CD4-positive, alpha-beta T cell (primary cell): Measurements from ENCODE around the gene CCDC85B. TPM values are rescaled to one million over a fixed set of nuclear protein-coding genes. Genes with fewer than 3 reads are reported as not detected.

Experiments
- ATAC-seq: fragments of 200-7000 bp; cut with Tn5 transposase; one replicate; pipeline ENCODE4 v1.10.0; 2022; ENCODE audit warnings: mild to moderate bottlenecking; ENCODE audit not compliant: poor library complexity
- CTCF ChIA-PET: fragments of 350-600 bp; sonication (Branson Sonifier 250); formaldehyde crosslinking; loops from one replicate; lab custom pipeline; 2021; ENCODE audit warnings: antibody characterized with exemption, inconsistent platforms; lab: Charles Lee
- POLR2A ChIA-PET: fragments of 350-600 bp; sonication (Branson Sonifier 250); formaldehyde crosslinking; loops from one replicate; lab custom pipeline; 2021; ENCODE audit warnings: antibody characterized with exemption, inconsistent platforms; lab: Charles Lee
- DNase-seq, 14 experiments: peaks; one replicate each; pipeline ENCODE4 v3.0.0-alpha.2; 2013 to 2020; ENCODE audit warnings: mixed read lengths in 2 of 14
- H3K27ac ChIP-seq, 2 donors: one replicate each; pipeline versions ENCODE4 v1.5.1 to v1.7.0; 2013; ENCODE audit warnings: low read length in 2 of 2, low read depth in 1 of 2, mild to moderate bottlenecking in 1 of 2
- H3K27me3 ChIP-seq, 2 experiments: 1 replicate in 1 of 2; 2 replicates in 1 of 2; pipeline versions ENCODE4 v1.6.1 to v1.7.0; 2013; ENCODE audit warnings: low read length in 2 of 2, control low read depth in 1 of 2, mild to moderate bottlenecking in 1 of 2, moderate library complexity in 1 of 2; ENCODE audit not compliant: insufficient read depth in 2 of 2, control insufficient read depth in 1 of 2
- H3K36me3 ChIP-seq: one replicate; pipeline ENCODE4 v1.6.1; 2013; ENCODE audit warnings: low read length, control low read depth; ENCODE audit not compliant: insufficient read depth
- H3K4me1 ChIP-seq: one replicate; pipeline ENCODE4 v1.6.1; 2013; ENCODE audit warnings: low read length, control low read depth; ENCODE audit not compliant: insufficient read depth
- H3K4me3 ChIP-seq: one replicate; pipeline ENCODE4 v1.5.1; 2013; ENCODE audit warnings: mild to moderate bottlenecking, low read length, moderate library complexity
- H3K9me3 ChIP-seq, 2 experiments: 1 replicate in 1 of 2; 2 replicates in 1 of 2; pipeline versions ENCODE4 v1.6.1 to v1.7.0; 2013; ENCODE audit warnings: low read length in 2 of 2, mild to moderate bottlenecking in 2 of 2, control low read depth in 1 of 2, moderate library complexity in 1 of 2; ENCODE audit not compliant: control insufficient read depth in 1 of 2, insufficient read depth in 1 of 2
- H3K27ac Mint-ChIP-seq: one replicate; pipeline ENCODE4 v1.8.0; 2020; ENCODE audit warnings: mixed read lengths
- H3K27me3 Mint-ChIP-seq: one replicate; pipeline ENCODE4 v1.8.0; 2021; ENCODE audit warnings: mixed read lengths
- H3K36me3 Mint-ChIP-seq: one replicate; pipeline ENCODE4 v1.8.0; 2021; ENCODE audit warnings: low read depth, mixed read lengths
- H3K4me1 Mint-ChIP-seq: one replicate; pipeline ENCODE4 v1.8.0; 2021; ENCODE audit warnings: low read depth, mixed read lengths
- H3K4me3 Mint-ChIP-seq: one replicate; pipeline ENCODE4 v1.8.0; 2020; ENCODE audit warnings: mild to moderate bottlenecking, mixed read lengths
- H3K9me3 Mint-ChIP-seq: one replicate; pipeline ENCODE4 v1.8.0; 2020; ENCODE audit warnings: mixed read lengths
- CTCF ChIP-seq: fragments of 200-600 bp; IDR thresholded peaks from one replicate; pipeline ENCODE4 v1.8.0; 2022; ENCODE audit warnings: antibody characterized with exemption, mild to moderate bottlenecking
- intact Hi-C, 2 experiments: fragments of 100-400 bp; cut with DNase I in 1 of 2; cut with micrococcal nuclease in 1 of 2; formaldehyde crosslinking; loops; one replicate each; pipeline versions ENCODE4 v1.15.1 to v1.9.0; 2023 to 2025; cut with DNase I, micrococcal nuclease
- total RNA-seq, 174 experiments: library from RNA in 2 of 174; stranded (reverse) in 2 of 174; gene quantifications; one replicate each; pipeline ENCODE4 v1.2.3 and lab custom pipeline; 2021 to 2026

The CCDC85B gene
- total RNA-seq, 2 experiments from 2014 or later, result 23.1 to 25.8 TPM

- no peaks in the 10 kb centered on the region for H3K9me3 Mint-ChIP-seq
- H3K4me1 Mint-ChIP-seq, result peaks cover 16% of the 10 kb centered on the region
- ChIA-PET POLR2A (interaction anchor here (0.9 to 7.1 kb wide), 4 partner anchors 10 to 29 kb away, joined by 3 to 137 read pairs (median 4); partner anchors contain the start of genes CFL1, FIBP and MUS81), CTCF (interaction anchor here (1.0 to 1.8 kb wide), 3 partner anchors 10 to 19 kb away, joined by 3 to 14 read pairs (median 3); partner anchors contain the start of genes FIBP and MUS81)
- H3K27ac Mint-ChIP-seq, result no peak overlapping the region
- Histone ChIP-seq H3K36me3 (peaks cover 33% of the 10 kb centered on the region), H3K9me3 (no peaks in the 10 kb centered on the region), H3K27me3 (no peaks in the 10 kb centered on the region), H3K27ac (no peak overlapping the region), H3K4me1 (peaks cover 41% of the 10 kb centered on the region), H3K4me3 (no peak overlapping the region)
- H3K27me3 Mint-ChIP-seq, result no peaks in the 10 kb centered on the region
- DNase-seq (no peak), ATAC-seq (no peak)
- TF ChIP-seq CTCF, result no peak
- intact Hi-C loops, result no loop called here
- H3K4me3 Mint-ChIP-seq, result peak overlapping the region; percentile 42
- H3K36me3 Mint-ChIP-seq, result peaks cover 27% of the 10 kb centered on the region
These were observed 20.7 kb upstream of the CCDC85B start for GRCh38 chr11:65869643-65870306.

DNA sequence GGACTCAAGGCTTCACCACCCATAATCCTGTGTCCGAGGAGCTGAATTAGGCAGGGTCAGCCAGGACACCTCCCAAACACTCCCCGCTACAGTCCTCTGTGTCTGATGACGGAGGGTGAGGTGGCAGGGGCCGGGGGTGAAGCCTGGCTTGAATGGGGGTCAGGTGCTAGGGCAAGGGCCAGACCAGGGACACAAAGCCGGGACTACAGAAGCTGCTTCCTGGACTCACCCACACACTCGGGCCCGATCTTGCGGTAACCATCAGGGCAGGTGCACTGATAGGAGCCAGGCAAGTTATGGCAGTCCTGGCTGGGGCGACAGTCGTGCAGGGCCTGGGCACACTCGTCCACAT, 20.2 kb upstream of the CCDC85B start:
- Mint-ChIP-seq H3K27me3 (no peaks in the 10 kb centered on the region), H3K4me3 (peak overlapping the region; percentile 48), H3K27ac (no peak overlapping the region), H3K4me1 (peaks cover 16% of the 10 kb centered on the region), H3K36me3 (peaks cover 22% of the 10 kb centered on the region), H3K9me3 (no peaks in the 10 kb centered on the region)
- no peak for DNase-seq
- no peak overlapping the region for H3K27ac ChIP-seq
- POLR2A ChIA-PET, result interaction anchor here (0.9 to 7.1 kb wide), 4 partner anchors 11 to 28 kb away, joined by 3 to 137 read pairs (median 10); partner anchors contain the start of genes CCDC85B, CFL1 and MUS81
- CTCF ChIA-PET, result interaction anchor here (1.0 to 1.8 kb wide), 3 partner anchors 11 to 18 kb away, joined by 3 to 14 read pairs (median 7); partner anchors contain the start of genes FIBP and MUS81
- no peaks in the 10 kb centered on the region for H3K27me3 ChIP-seq
- no peak for ATAC-seq
- no peak for TF ChIP-seq CTCF
- no peaks in the 10 kb centered on the region for H3K9me3 ChIP-seq
- intact Hi-C loops, result no loop called here
- peaks cover 41% of the 10 kb centered on the region for H3K4me1 ChIP-seq
- H3K4me3 ChIP-seq, result no peak overlapping the region
- H3K36me3 ChIP-seq, result peaks cover 28% of the 10 kb centered on the region

- peaks cover 16% of the 10 kb centered on the region for H3K4me1 Mint-ChIP-seq
- no peak overlapping the region for H3K4me3 ChIP-seq
- H3K27me3 ChIP-seq, result no peaks in the 10 kb centered on the region
- H3K27ac ChIP-seq, result no peak overlapping the region
- peaks cover 21% of the 10 kb centered on the region for H3K36me3 ChIP-seq
- no peaks in the 10 kb centered on the region for H3K9me3 Mint-ChIP-seq
- peaks cover 41% of the 10 kb centered on the region for H3K4me1 ChIP-seq
- ATAC-seq (no peak), DNase-seq (no peak)
- H3K27ac Mint-ChIP-seq, result no peak overlapping the region
- H3K9me3 ChIP-seq, result no peaks in the 10 kb centered on the region
- no peak for TF ChIP-seq CTCF
- H3K4me3 Mint-ChIP-seq, result peak overlapping the region; percentile 48
- CTCF ChIA-PET, result interaction anchor here (1.0 to 1.5 kb wide), 3 partner anchors 11 to 18 kb away, joined by 3 to 7 read pairs (median 5); partner anchors contain the start of genes FIBP and MUS81
- peaks cover 14% of the 10 kb centered on the region for H3K36me3 Mint-ChIP-seq
- POLR2A ChIA-PET, result interaction anchor here (0.7 to 7.1 kb wide), 5 partner anchors 9 to 20 kb away, joined by 3 to 137 read pairs (median 7); partner anchors contain the start of genes CCDC85B, CFL1, CTSW and FIBP
- intact Hi-C loops, result no loop called here
- H3K27me3 Mint-ChIP-seq, result no peaks in the 10 kb centered on the region
These were observed 19.5 kb upstream of the CCDC85B start for GRCh38 chr11:65870706-65871681.
